ENCODE measurements around the gene DNAJC1. TPM values are rescaled to one million over a fixed set of nuclear protein-coding genes. Genes with fewer than 3 reads are reported as not detected.

The DNAJC1 gene
- polyA plus RNA-seq, 2 of the 4 experiments (the other 2 are of a cell fraction) = 19.2 to 34.2 TPM

DNA sequence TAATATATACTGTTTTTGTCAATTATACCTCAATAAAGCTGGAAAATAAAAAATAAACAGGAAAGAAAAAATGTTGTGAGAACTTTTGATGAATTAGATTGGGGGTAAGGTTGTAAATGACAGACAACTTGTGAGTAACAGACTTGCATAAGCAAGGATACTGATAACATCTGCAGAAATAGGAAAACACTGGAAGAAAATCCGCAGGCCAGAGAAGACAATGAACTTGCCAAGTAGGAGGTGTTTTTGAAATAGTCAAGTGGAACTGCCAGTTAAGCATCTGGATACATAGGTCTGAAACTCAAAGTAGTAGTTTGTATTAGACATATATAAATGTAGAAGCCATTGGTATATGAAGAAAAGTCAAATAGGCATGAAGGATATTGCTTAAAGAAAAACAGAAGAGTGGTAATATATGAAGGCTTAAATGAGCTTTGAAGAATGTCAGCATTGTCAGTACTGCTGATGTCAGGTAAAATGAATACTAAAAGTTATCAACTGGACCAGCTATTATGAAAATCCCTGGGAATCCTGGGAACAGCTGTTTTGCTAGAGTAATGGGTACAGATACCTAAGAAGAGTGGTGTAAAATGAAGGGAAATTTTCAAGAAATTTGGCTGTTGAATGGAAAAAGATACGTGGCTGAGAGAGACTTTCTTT is 58.7 kb downstream of the DNAJC1 start:
- ChIA-PET POLR2A (no interaction called here), CTCF (interaction anchor here (1.1 kb wide), 1 partner anchor 19 kb away, joined by 3 read pairs; no protein-coding TSS in a partner anchor)
- TF ChIP-seq, protein P1, sequence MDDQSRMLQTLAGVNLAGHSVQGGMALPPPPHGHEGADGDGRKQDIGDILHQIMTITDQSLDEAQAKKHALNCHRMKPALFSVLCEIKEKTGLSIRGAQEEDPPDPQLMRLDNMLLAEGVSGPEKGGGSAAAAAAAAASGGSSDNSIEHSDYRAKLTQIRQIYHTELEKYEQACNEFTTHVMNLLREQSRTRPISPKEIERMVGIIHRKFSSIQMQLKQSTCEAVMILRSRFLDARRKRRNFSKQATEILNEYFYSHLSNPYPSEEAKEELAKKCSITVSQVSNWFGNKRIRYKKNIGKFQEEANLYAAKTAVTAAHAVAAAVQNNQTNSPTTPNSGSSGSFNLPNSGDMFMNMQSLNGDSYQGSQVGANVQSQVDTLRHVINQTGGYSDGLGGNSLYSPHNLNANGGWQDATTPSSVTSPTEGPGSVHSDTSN (IDR thresholded peaks at IDR 0.05) = no peak
- TF ChIP-seq PHF8 (IDR thresholded peaks at IDR 0.05; ENCODE audit: borderline replicate concordance, low read depth) (no peak), MAFK (IDR thresholded peaks at IDR 0.05; ENCODE audit: partially characterized antibody) (peak; percentile 53), KDM5A (IDR thresholded peaks at IDR 0.05) (no peak), HEYL (CRISPR knock-in tag; IDR thresholded peaks at IDR 0.05) (no peak), KDM1A (IDR thresholded peaks at IDR 0.05; ENCODE audit: low read depth) (no peak)
- 83% methylated on average over 2 of the region's 2 CpGs for whole genome bisulfite sequencing (ENCODE audit: missing lambda C conversion rate)
- DNase-seq (ENCODE audit: low read depth in 1 of 2, low spot score in 1 of 2) (no peak), FAIRE-seq (no peak), ATAC-seq (no peak)
- Histone ChIP-seq H3K4me3 (no peak overlapping the region), H3K27ac (no peak overlapping the region), H3K9me3 (no peaks in the 10 kb centered on the region), H3K4me1 (peaks cover 8% of the 10 kb centered on the region), H3K4me2 (no peak overlapping the region)

DNA sequence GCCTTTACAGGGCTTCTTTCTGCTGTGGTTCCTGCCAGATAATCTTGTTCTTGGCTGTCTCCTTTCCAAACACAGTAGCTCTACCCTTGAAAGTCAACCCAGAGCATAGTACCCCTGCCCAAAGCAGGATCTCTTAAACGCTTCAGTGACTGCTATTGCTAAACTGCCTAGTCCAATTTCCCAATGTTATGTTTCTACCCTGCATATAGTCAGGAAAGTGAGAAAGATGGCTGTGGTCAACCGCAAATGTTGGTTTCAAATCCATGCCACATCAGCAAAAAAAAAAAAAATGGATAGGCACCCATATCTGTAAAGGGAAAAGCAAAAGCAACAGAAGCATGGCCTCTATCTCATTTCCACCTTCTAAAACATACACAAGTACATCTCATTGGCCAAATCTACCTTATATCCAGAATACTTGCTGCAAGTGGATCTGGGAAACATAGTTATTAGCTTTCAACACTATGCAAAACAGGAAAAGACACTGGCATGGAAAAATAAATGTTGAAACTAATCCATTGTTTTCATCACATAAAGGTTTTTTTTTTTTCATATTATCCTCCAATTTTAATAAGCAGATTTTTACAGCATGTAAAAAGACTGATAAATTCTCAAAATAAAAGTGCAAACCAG is 59.8 kb downstream of the DNAJC1 start:
- peak; percentile 74 for TF ChIP-seq MAFK (IDR thresholded peaks at IDR 0.05; ENCODE audit: partially characterized antibody)
- no peak for TF ChIP-seq NR3C1 (IDR thresholded peaks at IDR 0.05)
- H3K27ac ChIP-seq = no peak overlapping the region
- WGBS (ENCODE audit: missing lambda C conversion rate) = 92% methylated on average over 2 of the region's 2 CpGs
- H3K4me2 ChIP-seq = no peak overlapping the region
- CTCF ChIA-PET = no interaction called here
- DNase-seq (ENCODE audit: low read depth in 1 of 2, low spot score in 1 of 2) = no peak
- ATAC-seq = no peak
- POLR2A ChIA-PET = no interaction called here
- H3K4me3 ChIP-seq = no peak overlapping the region
- peaks cover 4% of the 10 kb centered on the region for H3K4me1 ChIP-seq
- no peaks in the 10 kb centered on the region for H3K9me3 ChIP-seq
- no peak for FAIRE-seq

DNA sequence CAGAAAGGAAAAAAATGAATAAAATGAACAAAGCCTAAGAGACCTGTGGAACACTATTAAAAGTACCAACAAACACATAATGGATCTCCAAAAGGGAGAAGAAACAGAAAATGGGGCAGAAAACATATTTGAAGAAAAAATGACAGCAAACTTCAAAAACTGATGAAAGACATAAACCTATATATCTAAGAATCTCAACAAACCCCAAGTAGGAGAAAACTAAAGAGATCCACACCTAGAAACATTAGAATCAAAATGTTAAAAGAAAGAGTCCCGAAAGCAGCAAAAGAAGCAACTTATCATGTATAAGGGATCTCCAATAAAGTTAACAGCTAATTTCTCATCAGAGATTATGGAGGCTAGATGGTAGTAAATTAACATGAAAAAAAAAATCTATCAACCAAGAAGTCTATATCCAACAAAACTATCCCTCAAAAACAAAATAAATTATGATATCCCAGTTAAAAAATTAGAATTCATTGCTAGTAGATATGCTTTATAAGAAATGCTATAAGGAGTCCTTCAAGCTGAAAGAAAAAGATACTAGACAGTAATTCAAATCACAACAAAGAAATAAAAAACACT is 68.0 kb downstream of the DNAJC1 start:
- H3K4me1 ChIP-seq = peaks cover 6% of the 10 kb centered on the region; the same call in 1 of the 3 replicates
- ChIA-PET CTCF (interaction anchor here (0.6 kb wide), 2 partner anchors 333 to 649 kb away, joined by 3 read pairs; no protein-coding TSS in a partner anchor), POLR2A (no interaction called here)
- WGBS (ENCODE audit: missing lambda C conversion rate) = 90% methylated on average over 1 of the region's 1 CpG
- TF ChIP-seq RFX5 (IDR thresholded peaks at IDR 0.05) (no peak), CBX8 (IDR thresholded peaks at IDR 0.05) (no peak), EHMT2 (IDR thresholded peaks at IDR 0.05; ENCODE audit: low read depth) (no peak)
- no peak for FAIRE-seq
- no peak overlapping the region for H3K4me2 ChIP-seq
- no peak overlapping the region for H3K27ac ChIP-seq
- no peak for ATAC-seq
- peaks cover 18% of the 10 kb centered on the region for H3K9me3 ChIP-seq
- DNase-seq (ENCODE audit: low read depth in 1 of 2, low spot score in 1 of 2) = no peak
- no peak overlapping the region for H3K4me3 ChIP-seq

DNA sequence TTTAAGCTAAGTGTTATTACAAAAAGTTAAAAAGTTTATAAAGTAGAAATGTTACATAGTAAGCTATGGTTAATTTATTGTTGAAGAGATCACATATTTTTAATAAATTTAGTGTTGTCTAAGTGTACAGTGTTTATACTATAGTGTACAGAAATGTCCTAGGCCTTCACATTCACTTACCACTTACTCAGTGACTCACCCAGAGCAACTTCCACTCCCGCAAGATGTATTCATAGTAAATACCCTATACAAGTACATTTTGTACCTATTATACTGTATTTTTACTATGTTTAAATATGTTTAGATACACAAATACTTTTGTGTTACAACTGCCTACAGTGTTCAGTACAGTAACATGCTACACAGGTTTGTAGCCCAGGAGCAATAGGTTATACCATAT is 69.2 kb downstream of the DNAJC1 start:
- POLR2A ChIA-PET = no interaction called here
- FAIRE-seq = no peak
- no peak for ATAC-seq

More for the DNA sequence above, 69.2 kb downstream of the DNAJC1 start:
- TF ChIP-seq ZSCAN20 (CRISPR knock-in tag; IDR thresholded peaks at IDR 0.05) (no peak), HMGXB4 (CRISPR knock-in tag; IDR thresholded peaks at IDR 0.05; ENCODE audit: borderline replicate concordance) (no peak), MAFK (IDR thresholded peaks at IDR 0.05; ENCODE audit: partially characterized antibody) (no peak), BHLHE40 (IDR thresholded peaks at IDR 0.05; ENCODE audit: low read depth, low read length) (no peak), BCL3 (IDR thresholded peaks at IDR 0.05) (no peak), ESRRA (IDR thresholded peaks at IDR 0.05; ENCODE audit: borderline replicate concordance, low read length) (no peak), ZC3H11A (IDR thresholded peaks at IDR 0.05) (no peak), CBX2 (IDR thresholded peaks at IDR 0.05; ENCODE audit: borderline replicate concordance, low read depth) (no peak), KDM5A (IDR thresholded peaks at IDR 0.05) (no peak), RARB (CRISPR knock-in tag; IDR thresholded peaks at IDR 0.05) (no peak), CEBPB (IDR thresholded peaks at IDR 0.05) (no peak), CBX8 (IDR thresholded peaks at IDR 0.05) (no peak), FOSL2 (IDR thresholded peaks at IDR 0.05) (no peak), FOSL2 (CRISPR knock-in tag; IDR thresholded peaks at IDR 0.05) (no peak), HEYL (CRISPR knock-in tag; IDR thresholded peaks at IDR 0.05) (no peak), EHF (CRISPR knock-in tag; IDR thresholded peaks at IDR 0.05) (no peak)
- no peak overlapping the region for H3K4me2 ChIP-seq
- no peak for DNase-seq (ENCODE audit: low read depth in 1 of 2, low spot score in 1 of 2)
- H3K27ac ChIP-seq = no peak overlapping the region
- peaks cover 6% of the 10 kb centered on the region; the same call in 1 of the 3 replicates for H3K4me1 ChIP-seq
- WGBS (ENCODE audit: missing lambda C conversion rate) = 93% methylated on average over 1 of the region's 1 CpG
- CTCF ChIA-PET = interaction anchor here (0.9 to 1.4 kb wide), 3 partner anchors 14 to 202 kb away, joined by 3 to 6 read pairs (median 3); no protein-coding TSS in a partner anchor
- H3K4me3 ChIP-seq = no peak overlapping the region
- H3K9me3 ChIP-seq = peaks cover 18% of the 10 kb centered on the region
